B cell (primary cell): ENCODE measurements around the gene SZT2.

Experiments used
- EZH2 ChIP-seq: IDR thresholded peaks from 2 replicates; pipeline ENCODE4 v1.6.1; 2012; ENCODE audit warnings: borderline replicate concordance, low read depth, mild to moderate bottlenecking, moderate library complexity, low read length; ENCODE audit not compliant: insufficient read depth, poor library complexity, severe bottlenecking
- TF ChIP-seq, protein P1 (sequence below): fragments of 200-600 bp; IDR thresholded peaks from one replicate; pipeline ENCODE4 v1.8.0; 2022; ENCODE audit warnings: antibody characterized with exemption, mild to moderate bottlenecking

DNA sequence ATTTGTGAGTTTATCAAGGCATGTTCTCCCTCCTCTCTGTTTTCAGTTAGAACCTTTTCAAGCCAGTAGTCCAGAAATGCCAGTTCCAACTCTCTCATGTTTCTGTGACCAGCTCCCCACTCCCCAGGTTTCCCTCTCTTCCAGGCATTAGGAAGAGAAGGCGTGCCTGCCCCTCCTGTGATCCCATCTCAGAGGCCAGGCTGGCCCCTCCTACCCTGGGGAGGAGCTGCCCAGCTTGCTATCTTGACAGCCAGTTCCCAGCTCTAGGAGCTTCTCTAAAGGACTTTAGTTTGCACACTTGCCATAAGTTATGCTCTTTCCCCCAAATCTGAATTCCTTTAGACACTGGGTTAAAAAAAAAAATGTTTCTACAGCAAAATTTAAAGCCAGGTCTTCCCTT, 55.1 kb downstream of the SZT2 start:
- TF ChIP-seq, protein P1, sequence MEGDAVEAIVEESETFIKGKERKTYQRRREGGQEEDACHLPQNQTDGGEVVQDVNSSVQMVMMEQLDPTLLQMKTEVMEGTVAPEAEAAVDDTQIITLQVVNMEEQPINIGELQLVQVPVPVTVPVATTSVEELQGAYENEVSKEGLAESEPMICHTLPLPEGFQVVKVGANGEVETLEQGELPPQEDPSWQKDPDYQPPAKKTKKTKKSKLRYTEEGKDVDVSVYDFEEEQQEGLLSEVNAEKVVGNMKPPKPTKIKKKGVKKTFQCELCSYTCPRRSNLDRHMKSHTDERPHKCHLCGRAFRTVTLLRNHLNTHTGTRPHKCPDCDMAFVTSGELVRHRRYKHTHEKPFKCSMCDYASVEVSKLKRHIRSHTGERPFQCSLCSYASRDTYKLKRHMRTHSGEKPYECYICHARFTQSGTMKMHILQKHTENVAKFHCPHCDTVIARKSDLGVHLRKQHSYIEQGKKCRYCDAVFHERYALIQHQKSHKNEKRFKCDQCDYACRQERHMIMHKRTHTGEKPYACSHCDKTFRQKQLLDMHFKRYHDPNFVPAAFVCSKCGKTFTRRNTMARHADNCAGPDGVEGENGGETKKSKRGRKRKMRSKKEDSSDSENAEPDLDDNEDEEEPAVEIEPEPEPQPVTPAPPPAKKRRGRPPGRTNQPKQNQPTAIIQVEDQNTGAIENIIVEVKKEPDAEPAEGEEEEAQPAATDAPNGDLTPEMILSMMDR = no peak
- TF ChIP-seq EZH2 = no peak
